Measurements from ENCODE around the gene MGMT. TPM values are rescaled to one million over a fixed set of nuclear protein-coding genes. Genes with fewer than 3 reads are reported as not detected.

Gene MGMT
- total RNA-seq, 2 donors from 2014 or later: 41.1 to 50.4 TPM

GRCh38 chr10:129812398-129812797 is 345.4 kb downstream of the MGMT start:
- WGBS: 76% methylated on average over 7 of the region's 7 CpGs
- no peaks in the 10 kb centered on the region for H3K36me3 ChIP-seq
- H3K4me3 ChIP-seq: no peak overlapping the region
- intact Hi-C loops (cut with DNase I): no loop called here
- no peaks in the 10 kb centered on the region for H3K4me1 ChIP-seq (replicated peaks)
- H3K27me3 ChIP-seq (replicated peaks; ENCODE audit: insufficient read depth): no peaks in the 10 kb centered on the region
- H3K9me3 ChIP-seq: no peaks in the 10 kb centered on the region
- DNase-seq (ENCODE audit: low spot score): no peak
- TF ChIP-seq POLR2A (IDR thresholded peaks at IDR 0.05): no peak
- no peak for TF ChIP-seq POLR2AphosphoS5 (IDR thresholded peaks at IDR 0.05)
- TF ChIP-seq CTCF (IDR thresholded peaks at IDR 0.05): no peak
- no peak overlapping the region for H3K27ac ChIP-seq

GRCh38 chr10:129814681-129815646 is 347.9 kb downstream of the MGMT start:
- intact Hi-C loops (cut with DNase I): no loop called here
- WGBS: 22% methylated on average over 12 of the region's 12 CpGs
- Histone ChIP-seq H3K4me1 (replicated peaks) (no peaks in the 10 kb centered on the region), H3K4me3 (no peak overlapping the region), H3K9me3 (no peaks in the 10 kb centered on the region), H3K36me3 (no peaks in the 10 kb centered on the region), H3K27ac (no peak overlapping the region), H3K27me3 (replicated peaks; ENCODE audit: insufficient read depth) (no peaks in the 10 kb centered on the region)
- no peak for DNase-seq (ENCODE audit: low spot score)
- TF ChIP-seq CTCF (IDR thresholded peaks at IDR 0.05) (no peak), POLR2A (IDR thresholded peaks at IDR 0.05) (no peak), POLR2AphosphoS5 (IDR thresholded peaks at IDR 0.05) (no peak)

GRCh38 chr10:129815898-129816655 is 349.0 kb downstream of the MGMT start:
- intact Hi-C loops (cut with DNase I): no loop called here

GRCh38 chr10:129816656-129817045 is 349.6 kb downstream of the MGMT start:
- TF ChIP-seq POLR2AphosphoS5 (IDR thresholded peaks at IDR 0.05) (no peak), CTCF (IDR thresholded peaks at IDR 0.05) (no peak), POLR2A (IDR thresholded peaks at IDR 0.05) (no peak)
- Histone ChIP-seq H3K9me3 (no peaks in the 10 kb centered on the region), H3K4me1 (replicated peaks) (no peaks in the 10 kb centered on the region), H3K27me3 (replicated peaks; ENCODE audit: insufficient read depth) (no peaks in the 10 kb centered on the region), H3K36me3 (no peaks in the 10 kb centered on the region), H3K4me3 (no peak overlapping the region), H3K27ac (no peak overlapping the region)
- no peak for DNase-seq (ENCODE audit: low spot score)
- intact Hi-C loops (cut with DNase I): no loop called here
- WGBS: 60% methylated on average over 8 of the region's 8 CpGs

More at GRCh38 chr10:129815898-129816655, 349.0 kb downstream of the MGMT start:
- Histone ChIP-seq H3K27ac (no peak overlapping the region), H3K9me3 (no peaks in the 10 kb centered on the region), H3K36me3 (no peaks in the 10 kb centered on the region), H3K4me3 (no peak overlapping the region), H3K4me1 (replicated peaks) (no peaks in the 10 kb centered on the region), H3K27me3 (replicated peaks; ENCODE audit: insufficient read depth) (no peaks in the 10 kb centered on the region)
- WGBS: 87% methylated on average over 15 of the region's 17 CpGs
- no peak for TF ChIP-seq CTCF (IDR thresholded peaks at IDR 0.05)
- no peak for TF ChIP-seq POLR2A (IDR thresholded peaks at IDR 0.05)
- no peak for DNase-seq (ENCODE audit: low spot score)
